K562 (cell line): ENCODE data around the gene ORC1. TPM values are rescaled to one million over a fixed set of nuclear protein-coding genes. Genes with fewer than 3 reads are reported as not detected.

Source experiments
- EGR1 ChIP-seq: fragments of 450-650 bp; conservative IDR thresholded peaks from 2 replicates; pipeline ENCODE4 v1.6.1; 2017; ENCODE audit warnings: mild to moderate bottlenecking
- ESRRA ChIP-seq: fragments of 450-650 bp; IDR thresholded peaks from 2 replicates; pipeline ENCODE4 v1.6.1; 2014; ENCODE audit warnings: low read depth, mild to moderate bottlenecking, moderate library complexity, borderline replicate concordance
- ETV6 ChIP-seq, 3 experiments: fragments of 150-350 bp in 1 of 3; sonication (generic) in 1 of 3; formaldehyde crosslinking in 1 of 3; IDR thresholded peaks; 2 replicates each; pipeline versions ENCODE4 v1.6.1 to v1.8.0; 2014 to 2022; ENCODE audit warnings: borderline replicate concordance in 2 of 3, low read depth in 2 of 3, antibody characterized with exemption in 1 of 3, low read length in 1 of 3, mild to moderate bottlenecking in 1 of 3, missing genetic modification reagents in 1 of 3
- FOXP1 ChIP-seq: sonication (generic); formaldehyde crosslinking; IDR thresholded peaks from 2 replicates; pipeline ENCODE4 v1.8.0; 2022; ENCODE audit warnings: mild to moderate bottlenecking, missing genetic modification reagents
- GABPB1 ChIP-seq: sonication (generic); formaldehyde crosslinking; IDR thresholded peaks from 2 replicates; pipeline ENCODE4 v1.8.0; 2022; ENCODE audit warnings: mild to moderate bottlenecking, missing genetic modification reagents
- ILF3 ChIP-seq: fragments of 450-650 bp; IDR thresholded peaks from 2 replicates; pipeline ENCODE4 v1.6.1; 2018; ENCODE audit warnings: antibody characterized with exemption, mild to moderate bottlenecking, moderate library complexity, borderline replicate concordance
- KDM2B ChIP-seq: fragments of 250-450 bp; sonication (Bioruptor Pico); IDR thresholded peaks from 2 replicates; pipeline ENCODE4 v1.8.0; 2021; ENCODE audit warnings: mild to moderate bottlenecking, moderate library complexity
- L3MBTL2 ChIP-seq: fragments of 450-650 bp; IDR thresholded peaks from 2 replicates; pipeline ENCODE4 v1.6.1; 2016; ENCODE audit warnings: mild to moderate bottlenecking, moderate library complexity
- MCM7 ChIP-seq, 2 experiments: fragments of 450-650 bp; IDR thresholded peaks; 2 replicates each; pipeline ENCODE4 v1.6.1; 2016 to 2018
- MEF2A ChIP-seq: IDR thresholded peaks from 2 replicates; pipeline ENCODE4 v1.6.1; 2011; ENCODE audit warnings: low read depth, mild to moderate bottlenecking, low read length, moderate library complexity; ENCODE audit not compliant: control insufficient read depth
- NR2C1 ChIP-seq, 2 experiments: fragments of 450-650 bp; IDR thresholded peaks; 2 replicates each; pipeline ENCODE4 v1.6.1; 2017; ENCODE audit warnings: mild to moderate bottlenecking in 2 of 2, antibody characterized with exemption in 1 of 2, inconsistent platforms in 1 of 2, missing compliant biosample characterization in 1 of 2, missing genetic modification characterization in 1 of 2
- NUFIP1 ChIP-seq: fragments of 450-650 bp; IDR thresholded peaks from 2 replicates; pipeline ENCODE4 v1.6.1; 2018; ENCODE audit not compliant: partially characterized antibody
- POLR3G ChIP-seq: IDR thresholded peaks from 2 replicates; pipeline ENCODE4 v1.6.1; 2011; ENCODE audit not compliant: insufficient read length, insufficient replicate concordance; ENCODE audit errors: extremely low read depth
- RBBP5 ChIP-seq: fragments of 200-600 bp; sonication (generic); IDR thresholded peaks from 2 replicates; pipeline ENCODE4 v1.6.1; 2012; ENCODE audit warnings: borderline replicate concordance, mild to moderate bottlenecking, low read length, control low read depth, inconsistent platforms; ENCODE audit not compliant: insufficient read depth, poor library complexity, severe bottlenecking
- RBM15 ChIP-seq: fragments of 200-400 bp; formaldehyde crosslinking; IDR thresholded peaks from 2 replicates; pipeline ENCODE4 v1.6.1; 2018; ENCODE audit warnings: mild to moderate bottlenecking, low read length, moderate library complexity; ENCODE audit not compliant: insufficient read depth
- RFX7 ChIP-seq: fragments of 250-450 bp; sonication (Bioruptor Pico); IDR thresholded peaks from 2 replicates; pipeline ENCODE4 v1.5.1; 2021; ENCODE audit warnings: mild to moderate bottlenecking
- SMARCA5 ChIP-seq: fragments of 450-650 bp; IDR thresholded peaks from 2 replicates; pipeline ENCODE4 v1.6.1; 2016
- SRSF7 ChIP-seq: fragments of 200-400 bp; formaldehyde crosslinking; optimal IDR thresholded peaks from 2 replicates; pipeline ENCODE3; 2017; ENCODE audit warnings: mild to moderate bottlenecking, low read depth, low read length
- TBP ChIP-seq: optimal IDR thresholded peaks from 2 replicates; pipeline ENCODE3; 2011; ENCODE audit warnings: low read depth, low read length, improper control_type of control experiment
- ZKSCAN3 ChIP-seq: fragments of 250-450 bp; sonication (Bioruptor Pico); IDR thresholded peaks from 2 replicates; pipeline ENCODE4 v1.4.0; 2020
- ZNF175 ChIP-seq: fragments of 200-800 bp; sonication (Bioruptor generic); IDR thresholded peaks from 2 replicates; pipeline ENCODE4 v1.6.1; 2016; ENCODE audit warnings: low read depth, mild to moderate bottlenecking, missing genetic modification characterization, missing compliant biosample characterization
- ZNF184 ChIP-seq: sonication (generic); formaldehyde crosslinking; IDR thresholded peaks from 2 replicates; pipeline ENCODE4 v1.5.0; 2020; ENCODE audit warnings: missing genetic modification reagents
- ZNF217 ChIP-seq: sonication (generic); formaldehyde crosslinking; IDR thresholded peaks from 2 replicates; pipeline ENCODE4 v1.8.0; 2022; ENCODE audit warnings: mild to moderate bottlenecking, missing genetic modification reagents
- ZNF263 ChIP-seq: sonication (generic); formaldehyde crosslinking; IDR thresholded peaks from 2 replicates; pipeline ENCODE4 v1.8.0; 2022; ENCODE audit warnings: mild to moderate bottlenecking, missing genetic modification reagents, borderline replicate concordance
- ZNF785 ChIP-seq: fragments of 250-450 bp; sonication (Bioruptor Pico); IDR thresholded peaks from 2 replicates; pipeline ENCODE4 v1.4.0; 2020; ENCODE audit warnings: mild to moderate bottlenecking
- polyA plus RNA-seq, 8 experiments: library from polyadenylated mRNA; depleted of rRNA in 4 of 8; stranded (reverse) in 5 of 8; unstranded in 3 of 8; fragments of >200 nt; fragmentation: Nextera tagmentation in 2 of 8; fragmentation: Illumina TruSeq in 1 of 8; extraction: Ambion mirVana in 2 of 8; extraction: Trizol in 1 of 8; gene quantifications; 2 replicates each; pipeline versions ENCODE4 v1.2.1 to v1.2.3, GENCODE V29; 2011 to 2014; ENCODE audit warnings: inconsistent platforms in 1 of 8, missing spikeins in 1 of 8
- total RNA-seq, 7 experiments: library from RNA; depleted of rRNA in 6 of 7; stranded (reverse); fragments of >200 nt in 6 of 7; fragmentation: Illumina TruSeq in 2 of 7; extraction: Trizol in 2 of 7; gene quantifications; 2 replicates each; pipeline versions ENCODE4 v1.2.1 to v1.2.3, GENCODE V29; 2011 to 2021; ENCODE audit warnings: low replicate concordance in 1 of 7
- TF ChIP-seq, protein P1 (sequence below): fragments of 250-450 bp; sonication (Bioruptor Pico); IDR thresholded peaks from 2 replicates; pipeline ENCODE4 v1.8.0; 2022; ENCODE audit warnings: moderate library complexity, mild to moderate bottlenecking, inconsistent platforms
- TF ChIP-seq, protein P2 (sequence below): fragments of 250-450 bp; sonication (Bioruptor Pico); IDR thresholded peaks from 2 replicates; pipeline ENCODE4 v1.8.0; 2021; ENCODE audit warnings: moderate library complexity, mild to moderate bottlenecking, inconsistent platforms
- TF ChIP-seq, protein P3 (sequence below): sonication (generic); formaldehyde crosslinking; IDR thresholded peaks from 2 replicates; pipeline ENCODE4 v1.8.1; 2023; ENCODE audit warnings: mild to moderate bottlenecking, missing genetic modification reagents, moderate library complexity

ORC1 gene
- total and polyA plus RNA-seq, 9 of the 15 experiments (the other 6 are each of a cell fraction or from before 2014, with no cell fraction given) = 26.4 to 91.6 (median 69.7) TPM

- TF ChIP-seq NR2C1 (IDR thresholded peaks at IDR 0.05) (no peak), NR2C1 (tag; IDR thresholded peaks at IDR 0.05) (no peak), RFX7 (CRISPR knock-in tag) (no peak), RBM15 (no peak), FOXP1 (CRISPR knock-in tag) (no peak), MEF2A (no peak), MCM7 (IDR thresholded peaks at IDR 0.05) (no peak), NUFIP1 (no peak), ZNF184 (CRISPR knock-in tag) (no peak), POLR3G (no peak), ETV6 (IDR thresholded peaks at IDR 0.05; ENCODE audit: borderline replicate concordance in 1 of 2, low read depth in 2 of 2, low read length in 1 of 2) (no peak), ETV6 (CRISPR knock-in tag; IDR thresholded peaks at IDR 0.05; ENCODE audit: borderline replicate concordance) (no peak), ZNF263 (CRISPR knock-in tag) (no peak), RBBP5 (no peak), EGR1 (no peak), ZNF217 (CRISPR knock-in tag) (no peak), ZKSCAN3 (no peak), ILF3 (no peak), SMARCA5 (no peak), L3MBTL2 (0 out of 2 replicates have a peak, but pooled peaks have one; percentile 6), GABPB1 (CRISPR knock-in tag) (0 out of 2 replicates have a peak, but pooled peaks have one; percentile 36), ZNF785 (CRISPR knock-in tag) (no peak), TBP (no peak), SRSF7 (no peak), ZNF175 (CRISPR knock-in tag) (0 out of 2 replicates have a peak, but pooled peaks have one; percentile 38), ESRRA (no peak), KDM2B (CRISPR knock-in tag) (no peak)
- TF ChIP-seq, protein P1, sequence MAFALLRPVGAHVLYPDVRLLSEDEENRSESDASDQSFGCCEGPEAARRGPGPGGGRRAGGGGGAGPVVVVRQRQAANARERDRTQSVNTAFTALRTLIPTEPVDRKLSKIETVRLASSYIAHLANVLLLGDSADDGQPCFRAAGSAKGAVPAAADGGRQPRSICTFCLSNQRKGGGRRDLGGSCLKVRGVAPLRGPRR (CRISPR knock-in tag) = no peak
- TF ChIP-seq, protein P2, sequence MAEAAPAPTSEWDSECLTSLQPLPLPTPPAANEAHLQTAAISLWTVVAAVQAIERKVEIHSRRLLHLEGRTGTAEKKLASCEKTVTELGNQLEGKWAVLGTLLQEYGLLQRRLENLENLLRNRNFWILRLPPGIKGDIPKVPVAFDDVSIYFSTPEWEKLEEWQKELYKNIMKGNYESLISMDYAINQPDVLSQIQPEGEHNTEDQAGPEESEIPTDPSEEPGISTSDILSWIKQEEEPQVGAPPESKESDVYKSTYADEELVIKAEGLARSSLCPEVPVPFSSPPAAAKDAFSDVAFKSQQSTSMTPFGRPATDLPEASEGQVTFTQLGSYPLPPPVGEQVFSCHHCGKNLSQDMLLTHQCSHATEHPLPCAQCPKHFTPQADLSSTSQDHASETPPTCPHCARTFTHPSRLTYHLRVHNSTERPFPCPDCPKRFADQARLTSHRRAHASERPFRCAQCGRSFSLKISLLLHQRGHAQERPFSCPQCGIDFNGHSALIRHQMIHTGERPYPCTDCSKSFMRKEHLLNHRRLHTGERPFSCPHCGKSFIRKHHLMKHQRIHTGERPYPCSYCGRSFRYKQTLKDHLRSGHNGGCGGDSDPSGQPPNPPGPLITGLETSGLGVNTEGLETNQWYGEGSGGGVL (CRISPR knock-in tag) = no peak
- TF ChIP-seq, protein P3, sequence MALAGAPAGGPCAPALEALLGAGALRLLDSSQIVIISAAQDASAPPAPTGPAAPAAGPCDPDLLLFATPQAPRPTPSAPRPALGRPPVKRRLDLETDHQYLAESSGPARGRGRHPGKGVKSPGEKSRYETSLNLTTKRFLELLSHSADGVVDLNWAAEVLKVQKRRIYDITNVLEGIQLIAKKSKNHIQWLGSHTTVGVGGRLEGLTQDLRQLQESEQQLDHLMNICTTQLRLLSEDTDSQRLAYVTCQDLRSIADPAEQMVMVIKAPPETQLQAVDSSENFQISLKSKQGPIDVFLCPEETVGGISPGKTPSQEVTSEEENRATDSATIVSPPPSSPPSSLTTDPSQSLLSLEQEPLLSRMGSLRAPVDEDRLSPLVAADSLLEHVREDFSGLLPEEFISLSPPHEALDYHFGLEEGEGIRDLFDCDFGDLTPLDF (CRISPR knock-in tag) = no peak
These were observed 20.0 kb upstream of the ORC1 start (continued) for GRCh38 chr1:52424231-52424636.
